ENCODE results near the gene TET1.
"Not testable (repeated sequence)": the region's sequence is repeated elsewhere in the genome, so short reads cannot be mapped to it uniquely, and the experiment has no call there.

Gene TET1

GRCh38 chr10:68668231-68668630 is 108.1 kb downstream of the TET1 start:
- Histone ChIP-seq H3K9me3 (ENCODE audit: control insufficient read depth in 5 of 5, low read length in 5 of 5) (no peaks in the 10 kb centered on the region), H3K4me3 (ENCODE audit: low read depth in 1 of 5, low read length in 5 of 5) (no peak overlapping the region), H3K27ac (ENCODE audit: low read depth, low read length) (no peak overlapping the region), H3K36me3 (ENCODE audit: control insufficient read depth in 5 of 5, insufficient read depth in 5 of 5, low read length in 5 of 5) (peaks cover 3 to 14% (median 6%) of the 10 kb centered on the region in 5 donors), H3K27me3 (ENCODE audit: control insufficient read depth in 5 of 5, insufficient read depth in 4 of 5, low read length in 5 of 5) (no peaks in the 10 kb centered on the region), H3K9ac (ENCODE audit: low read length in 5 of 5) (no peak overlapping the region), H3K4me1 (ENCODE audit: control insufficient read depth in 5 of 5, insufficient read depth in 5 of 5, low read length in 5 of 5) (no peaks in the 10 kb centered on the region)

DNA sequence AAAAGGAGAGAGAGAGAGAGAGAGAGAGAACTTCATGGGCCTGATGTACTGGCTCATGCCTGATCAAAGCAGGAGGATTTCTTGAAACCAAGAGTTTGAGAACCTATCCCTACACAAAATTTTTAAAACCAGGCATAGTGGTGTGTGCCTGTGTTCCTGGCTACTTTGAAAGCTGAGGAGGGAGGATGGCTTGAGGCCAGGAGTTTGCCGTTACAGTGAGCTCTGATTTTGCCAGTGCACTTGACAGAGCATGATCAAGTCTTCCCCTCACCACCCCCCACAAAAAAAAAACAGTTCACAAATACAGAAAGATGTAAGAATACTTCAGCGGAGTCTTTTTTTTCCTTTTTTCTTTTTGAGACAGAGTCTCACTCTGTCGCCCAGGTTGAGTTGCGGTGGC is 108.8 kb downstream of the TET1 start:
- Histone ChIP-seq H3K36me3 (ENCODE audit: control insufficient read depth in 5 of 5, insufficient read depth in 5 of 5, low read length in 5 of 5) (peaks cover 3 to 16% (median 7%) of the 10 kb centered on the region in 5 donors), H3K27me3 (ENCODE audit: control insufficient read depth in 5 of 5, insufficient read depth in 4 of 5, low read length in 5 of 5) (no peaks in the 10 kb centered on the region), H3K4me1 (ENCODE audit: control insufficient read depth in 5 of 5, insufficient read depth in 5 of 5, low read length in 5 of 5) (no peaks in the 10 kb centered on the region), H3K27ac (ENCODE audit: low read depth, low read length) (no peak overlapping the region), H3K9ac (ENCODE audit: low read length in 5 of 5) (no peak overlapping the region), H3K4me3 (ENCODE audit: low read depth in 1 of 5, low read length in 5 of 5) (no peak overlapping the region), H3K9me3 (ENCODE audit: control insufficient read depth in 5 of 5, low read length in 5 of 5) (no peaks in the 10 kb centered on the region)

GRCh38 chr10:68684413-68684812 is 124.3 kb downstream of the TET1 start:
- Histone ChIP-seq H3K4me3 (ENCODE audit: low read depth in 1 of 5, low read length in 5 of 5) (no peak overlapping the region), H3K27me3 (ENCODE audit: control insufficient read depth in 5 of 5, insufficient read depth in 4 of 5, low read length in 5 of 5) (no peaks in the 10 kb centered on the region), H3K9ac (ENCODE audit: low read length in 5 of 5) (no peak overlapping the region), H3K27ac (ENCODE audit: low read depth, low read length) (no peak overlapping the region), H3K36me3 (ENCODE audit: control insufficient read depth in 5 of 5, insufficient read depth in 5 of 5, low read length in 5 of 5) (peaks cover 6 to 40% (median 35%) of the 10 kb centered on the region in 5 donors), H3K9me3 (ENCODE audit: control insufficient read depth in 5 of 5, low read length in 5 of 5) (no peaks in the 10 kb centered on the region), H3K4me1 (ENCODE audit: control insufficient read depth in 5 of 5, insufficient read depth in 5 of 5, low read length in 5 of 5) (no peaks in the 10 kb centered on the region)

GRCh38 chr10:68696018-68696417 is 135.9 kb downstream of the TET1 start:
- Histone ChIP-seq H3K27me3 (ENCODE audit: control insufficient read depth in 5 of 5, insufficient read depth in 4 of 5, low read length in 5 of 5) (no peaks in the 10 kb centered on the region), H3K4me1 (ENCODE audit: control insufficient read depth in 5 of 5, insufficient read depth in 5 of 5, low read length in 5 of 5) (peaks cover 0 to 8% (median 0%) of the 10 kb centered on the region in 5 donors), H3K27ac (ENCODE audit: low read depth, low read length) (no peak overlapping the region), H3K4me3 (ENCODE audit: low read depth in 1 of 5, low read length in 5 of 5) (no peak overlapping the region), H3K9ac (ENCODE audit: low read length in 5 of 5) (no peak overlapping the region), H3K36me3 (ENCODE audit: control insufficient read depth in 5 of 5, insufficient read depth in 5 of 5, low read length in 5 of 5) (peaks cover 6 to 12% (median 8%) of the 10 kb centered on the region in 5 donors), H3K9me3 (ENCODE audit: control insufficient read depth in 5 of 5, low read length in 5 of 5) (no peaks in the 10 kb centered on the region)

DNA sequence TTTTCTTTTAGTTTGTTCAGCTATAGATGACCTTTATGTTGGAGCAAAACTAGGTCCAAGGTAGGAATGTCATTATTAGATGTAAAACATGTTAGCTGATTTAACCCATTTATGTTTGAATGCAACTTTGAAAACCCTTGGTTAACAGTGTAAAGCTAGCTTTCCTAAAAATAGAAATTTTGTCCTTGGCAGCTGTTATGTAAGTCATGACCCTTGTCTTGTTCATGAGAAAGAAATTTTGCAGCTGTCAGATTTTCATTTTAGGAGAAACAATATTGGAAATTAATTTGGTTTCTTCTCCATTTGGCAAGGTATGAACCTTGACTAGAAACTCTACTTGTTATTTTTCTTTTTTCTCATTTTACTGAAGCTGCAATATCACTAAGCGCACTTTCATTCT is 137.0 kb downstream of the TET1 start:
- Histone ChIP-seq H3K27ac (ENCODE audit: low read depth, low read length) (no peak overlapping the region), H3K9ac (ENCODE audit: low read length in 5 of 5) (no peak overlapping the region), H3K4me1 (ENCODE audit: control insufficient read depth in 5 of 5, insufficient read depth in 5 of 5, low read length in 5 of 5) (peaks cover 0 to 8% (median 0%) of the 10 kb centered on the region in 5 donors), H3K4me3 (ENCODE audit: low read depth in 1 of 5, low read length in 5 of 5) (no peak overlapping the region), H3K27me3 (ENCODE audit: control insufficient read depth in 5 of 5, insufficient read depth in 4 of 5, low read length in 5 of 5) (no peaks in the 10 kb centered on the region), H3K9me3 (ENCODE audit: control insufficient read depth in 5 of 5, low read length in 5 of 5) (no peaks in the 10 kb centered on the region), H3K36me3 (ENCODE audit: control insufficient read depth in 5 of 5, insufficient read depth in 5 of 5, low read length in 5 of 5) (peaks cover 0 to 2% (median 0%) of the 10 kb centered on the region in 5 donors)

GRCh38 chr10:68700197-68700596 is 140.1 kb downstream of the TET1 start:
- Histone ChIP-seq H3K36me3 (ENCODE audit: control insufficient read depth in 5 of 5, insufficient read depth in 5 of 5, low read length in 5 of 5) (no peaks in the 10 kb centered on the region), H3K4me3 (ENCODE audit: low read depth in 1 of 5, low read length in 5 of 5) (no peak overlapping the region), H3K9me3 (ENCODE audit: control insufficient read depth in 5 of 5, low read length in 5 of 5) (no peaks in the 10 kb centered on the region)

GRCh38 chr10:68705548-68705947 is 145.4 kb downstream of the TET1 start:
- Histone ChIP-seq H3K27me3 (ENCODE audit: control insufficient read depth in 5 of 5, insufficient read depth in 4 of 5, low read length in 5 of 5) (no peaks in the 10 kb centered on the region), H3K9me3 (ENCODE audit: control insufficient read depth in 5 of 5, low read length in 5 of 5) (no peaks in the 10 kb centered on the region)

More at GRCh38 chr10:68700197-68700596, 140.1 kb downstream of the TET1 start:
- Histone ChIP-seq H3K27ac (ENCODE audit: low read depth, low read length) (no peak overlapping the region), H3K27me3 (ENCODE audit: control insufficient read depth in 5 of 5, insufficient read depth in 4 of 5, low read length in 5 of 5) (no peaks in the 10 kb centered on the region), H3K9ac (ENCODE audit: low read length in 5 of 5) (no peak overlapping the region), H3K4me1 (ENCODE audit: control insufficient read depth in 5 of 5, insufficient read depth in 5 of 5, low read length in 5 of 5) (peaks cover 0 to 8% (median 0%) of the 10 kb centered on the region in 5 donors)

GRCh38 chr10:68708987-68709386 is 148.8 kb downstream of the TET1 start:
- H3K36me3 ChIP-seq (ENCODE audit: control insufficient read depth in 5 of 5, insufficient read depth in 5 of 5, low read length in 5 of 5); H3K4me1 ChIP-seq (ENCODE audit: control insufficient read depth in 5 of 5, insufficient read depth in 5 of 5, low read length in 5 of 5); H3K4me3 ChIP-seq (ENCODE audit: low read depth in 1 of 5, low read length in 5 of 5); H3K9me3 ChIP-seq (ENCODE audit: control insufficient read depth in 5 of 5, low read length in 5 of 5); H3K9ac ChIP-seq (ENCODE audit: low read length in 5 of 5); H3K27me3 ChIP-seq (ENCODE audit: control insufficient read depth in 5 of 5, insufficient read depth in 4 of 5, low read length in 5 of 5); H3K27ac ChIP-seq (ENCODE audit: low read depth, low read length): not testable (repeated sequence)

More at GRCh38 chr10:68705548-68705947, 145.4 kb downstream of the TET1 start:
- Histone ChIP-seq H3K9ac (ENCODE audit: low read length in 5 of 5) (no peak overlapping the region), H3K36me3 (ENCODE audit: control insufficient read depth in 5 of 5, insufficient read depth in 5 of 5, low read length in 5 of 5) (no peaks in the 10 kb centered on the region), H3K27ac (ENCODE audit: low read depth, low read length) (no peak overlapping the region), H3K4me3 (ENCODE audit: low read depth in 1 of 5, low read length in 5 of 5) (no peak overlapping the region), H3K4me1 (ENCODE audit: control insufficient read depth in 5 of 5, insufficient read depth in 5 of 5, low read length in 5 of 5) (no peaks in the 10 kb centered on the region)

DNA sequence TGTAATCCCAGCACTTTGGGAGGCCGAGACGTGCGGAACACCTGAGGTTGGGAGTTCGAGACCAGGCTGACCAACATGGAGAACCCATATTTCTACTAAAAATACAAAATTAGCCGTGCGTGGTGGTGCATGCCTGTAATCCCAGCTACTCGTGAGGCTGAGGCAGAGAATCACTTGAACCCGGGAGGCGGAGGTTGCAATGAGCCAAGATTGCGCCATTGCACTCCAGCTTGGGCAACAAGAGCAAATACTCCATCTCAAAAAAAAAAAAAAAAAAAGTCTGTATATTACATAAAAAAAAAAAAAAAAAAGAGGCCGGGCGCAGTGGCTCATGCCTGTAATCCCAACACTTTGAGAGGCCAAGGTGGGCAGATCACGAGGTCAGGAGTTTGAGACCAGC is 152.9 kb downstream of the TET1 start:
- H3K27ac ChIP-seq (ENCODE audit: low read depth, low read length); H3K27me3 ChIP-seq (ENCODE audit: control insufficient read depth in 5 of 5, insufficient read depth in 4 of 5, low read length in 5 of 5); H3K9me3 ChIP-seq (ENCODE audit: control insufficient read depth in 5 of 5, low read length in 5 of 5); H3K36me3 ChIP-seq (ENCODE audit: control insufficient read depth in 5 of 5, insufficient read depth in 5 of 5, low read length in 5 of 5); H3K4me1 ChIP-seq (ENCODE audit: control insufficient read depth in 5 of 5, insufficient read depth in 5 of 5, low read length in 5 of 5); H3K9ac ChIP-seq (ENCODE audit: low read length in 5 of 5); H3K4me3 ChIP-seq (ENCODE audit: low read depth in 1 of 5, low read length in 5 of 5): not testable (repeated sequence)

DNA sequence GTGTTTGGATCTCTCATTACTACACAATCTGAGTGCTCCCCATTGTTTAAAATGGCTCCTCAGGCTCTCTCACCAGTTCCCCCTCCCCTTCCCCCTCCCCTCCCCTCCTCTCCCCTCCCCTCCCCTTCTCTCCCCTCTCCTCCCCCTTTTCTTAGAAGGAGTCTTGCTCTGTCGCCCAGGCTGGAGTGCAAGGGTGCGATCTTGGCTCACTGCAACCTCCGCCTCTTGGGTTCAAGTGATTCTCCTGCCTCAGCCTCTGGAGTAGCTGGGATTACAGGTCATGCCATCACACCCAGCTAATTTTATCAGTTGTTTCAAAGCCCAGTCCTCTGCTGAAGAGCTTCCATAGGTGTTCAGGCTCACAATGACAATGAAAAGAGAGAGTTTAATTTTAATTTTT is 157.3 kb downstream of the TET1 start:
- Histone ChIP-seq H3K4me1 (ENCODE audit: control insufficient read depth in 5 of 5, insufficient read depth in 5 of 5, low read length in 5 of 5) (peaks cover 0 to 11% (median 7%) of the 10 kb centered on the region in 5 donors), H3K36me3 (ENCODE audit: control insufficient read depth in 5 of 5, insufficient read depth in 5 of 5, low read length in 5 of 5) (no peaks in the 10 kb centered on the region), H3K27me3 (ENCODE audit: control insufficient read depth in 5 of 5, insufficient read depth in 4 of 5, low read length in 5 of 5) (no peaks in the 10 kb centered on the region), H3K9ac (ENCODE audit: low read length in 5 of 5) (no peak overlapping the region), H3K9me3 (ENCODE audit: control insufficient read depth in 5 of 5, low read length in 5 of 5) (no peaks in the 10 kb centered on the region), H3K27ac (ENCODE audit: low read depth, low read length) (no peak overlapping the region), H3K4me3 (ENCODE audit: low read depth in 1 of 5, low read length in 5 of 5) (no peak overlapping the region)
